Measurements from ENCODE around the gene C1QTNF6.

C1QTNF6 gene

DNA sequence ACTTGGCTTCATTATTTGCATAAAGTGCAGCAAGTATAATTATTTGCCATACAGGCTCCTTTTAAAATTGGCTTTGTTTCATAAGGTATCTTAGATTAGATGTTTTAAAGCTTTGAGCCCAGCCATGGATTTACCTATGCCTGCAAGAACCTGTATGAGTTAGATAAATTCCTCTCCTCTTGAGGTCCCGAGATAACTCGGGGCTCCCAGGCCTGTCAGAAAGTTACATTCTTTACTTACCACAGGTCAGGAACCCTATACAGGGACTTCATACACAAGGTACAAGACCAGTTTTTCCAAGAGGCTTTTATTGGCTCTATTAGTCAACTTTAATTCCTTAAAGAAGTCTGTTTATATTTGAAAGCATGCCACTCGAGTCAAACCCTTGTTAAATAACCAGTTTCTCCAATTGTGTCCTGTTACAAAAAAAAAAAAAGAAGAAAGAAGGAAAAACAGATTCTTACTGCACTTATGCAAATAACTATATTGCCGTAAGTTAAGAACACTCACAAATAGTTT is 2.3 kb upstream of the C1QTNF6 start:
- no peak for DNase-seq (ENCODE audit: low read depth in 2 of 2)

DNA sequence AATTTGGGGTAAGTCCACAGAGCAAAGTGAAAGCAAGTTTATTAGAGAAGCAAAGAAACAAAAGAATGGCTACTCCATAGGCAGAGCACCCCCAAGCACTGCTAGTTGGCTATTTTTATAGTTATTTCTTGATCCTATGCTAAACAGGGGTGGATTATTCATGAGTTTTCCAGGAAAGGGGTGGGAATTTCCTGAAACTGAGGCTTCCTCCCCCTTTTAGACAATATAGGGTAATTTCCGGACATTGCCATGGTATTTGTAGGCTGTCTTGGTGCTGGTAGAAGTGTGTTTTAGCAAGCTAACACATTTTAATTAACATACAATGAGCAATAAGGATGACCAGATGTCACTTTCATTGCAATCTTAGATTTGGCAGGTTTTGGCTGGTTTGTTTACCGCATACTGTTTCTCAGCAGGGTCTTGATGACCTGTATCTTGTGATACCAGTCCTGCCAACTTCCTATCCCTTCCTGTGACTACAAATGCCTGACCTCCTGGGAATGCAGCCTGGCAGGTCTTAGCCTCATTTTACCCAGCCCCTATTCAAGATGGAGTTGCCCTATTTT is 937 bp upstream of the C1QTNF6 start:
- DNase-seq (ENCODE audit: low read depth in 2 of 2): no peak

DNA sequence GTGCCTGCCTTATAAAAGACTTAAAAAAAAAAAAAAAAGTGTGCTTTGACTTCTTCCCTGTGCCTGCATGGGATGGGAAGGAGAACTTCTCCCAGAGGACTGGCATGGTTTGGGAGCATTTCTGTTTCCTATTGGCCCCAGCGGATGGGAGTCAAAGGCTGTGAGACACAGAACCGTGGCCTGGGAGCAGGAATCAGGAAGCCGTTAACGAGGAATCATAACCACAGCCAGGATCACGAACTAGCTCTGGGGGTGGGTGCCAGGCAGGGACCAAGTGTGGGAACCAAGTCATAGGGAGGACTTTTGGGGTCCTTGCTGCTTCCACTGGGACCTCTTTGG is 526 bp downstream of the C1QTNF6 start:
- DNase-seq (ENCODE audit: low read depth in 2 of 2): no peak

- no peak for DNase-seq (ENCODE audit: low read depth in 2 of 2)
These were observed 987 bp downstream of the C1QTNF6 start for GRCh38 chr22:37186997-37187522.

GRCh38 chr22:37186228-37186996 is 1.6 kb downstream of the C1QTNF6 start:
- no peak for DNase-seq (ENCODE audit: low read depth in 2 of 2)

DNA sequence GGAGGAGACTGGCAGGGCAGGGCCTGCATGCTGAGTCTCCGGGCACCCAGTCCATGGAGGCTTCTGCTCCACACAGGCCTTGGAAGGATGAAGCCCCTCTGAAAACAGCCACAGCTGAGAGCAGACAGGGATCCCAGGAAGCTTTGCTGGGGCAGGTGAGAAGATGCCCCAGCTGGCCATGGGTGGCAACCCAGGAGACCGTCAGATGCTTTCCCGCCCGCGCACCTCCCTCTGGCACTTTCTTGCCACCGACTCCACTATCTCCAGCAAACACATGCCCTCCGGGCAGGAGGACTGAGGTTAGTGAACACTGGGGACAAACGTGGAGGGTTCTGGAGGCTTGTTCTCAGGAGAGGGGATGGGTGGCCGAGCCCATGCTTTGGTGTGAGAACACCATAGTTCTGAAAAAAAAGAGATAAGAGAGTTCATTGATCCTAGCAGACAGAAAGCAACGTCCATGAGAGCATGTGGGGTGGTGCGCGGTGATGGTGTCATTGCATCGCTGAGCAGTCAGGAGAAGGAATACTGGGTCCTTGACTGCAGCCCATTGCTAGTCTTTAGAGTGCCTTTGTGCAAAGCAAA is 2.3 kb downstream of the C1QTNF6 start:
- DNase-seq (ENCODE audit: low read depth in 2 of 2): no peak

DNA sequence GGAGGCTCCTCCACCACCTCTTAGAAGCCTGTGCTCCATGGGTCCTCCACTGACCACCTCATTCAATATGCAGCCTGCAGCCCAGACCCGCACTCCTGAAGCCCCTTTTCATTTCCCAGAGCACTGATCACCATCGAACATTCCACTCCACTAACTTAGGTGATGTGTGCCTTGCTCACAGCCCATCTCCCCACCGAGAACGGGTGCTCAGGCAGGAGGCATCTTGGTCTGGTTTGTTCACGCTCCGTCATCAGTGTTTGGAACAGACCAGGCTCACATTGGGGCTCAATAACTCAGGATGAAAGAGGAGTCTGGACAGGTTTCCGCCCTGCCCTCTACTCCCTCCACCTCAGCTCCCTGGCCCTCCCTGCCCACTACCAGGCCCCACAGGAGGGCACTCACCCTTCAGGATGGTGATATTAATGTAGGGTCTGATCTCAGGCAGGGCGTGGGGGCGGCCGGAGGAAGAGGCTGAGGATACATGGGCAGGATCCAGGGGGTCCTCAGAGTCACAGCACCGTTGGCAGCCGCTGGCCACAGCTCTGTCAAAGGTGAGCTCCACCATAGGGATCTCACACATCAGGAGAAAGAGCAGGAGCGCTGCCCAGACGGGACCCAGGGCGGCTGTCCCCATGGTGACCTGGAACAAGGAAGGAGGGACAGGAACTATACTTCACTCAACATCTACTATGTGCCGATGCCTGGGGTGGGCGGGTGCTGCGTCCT is 3.1 kb downstream of the C1QTNF6 start:
- DNase-seq (ENCODE audit: low read depth in 2 of 2): no peak

DNA sequence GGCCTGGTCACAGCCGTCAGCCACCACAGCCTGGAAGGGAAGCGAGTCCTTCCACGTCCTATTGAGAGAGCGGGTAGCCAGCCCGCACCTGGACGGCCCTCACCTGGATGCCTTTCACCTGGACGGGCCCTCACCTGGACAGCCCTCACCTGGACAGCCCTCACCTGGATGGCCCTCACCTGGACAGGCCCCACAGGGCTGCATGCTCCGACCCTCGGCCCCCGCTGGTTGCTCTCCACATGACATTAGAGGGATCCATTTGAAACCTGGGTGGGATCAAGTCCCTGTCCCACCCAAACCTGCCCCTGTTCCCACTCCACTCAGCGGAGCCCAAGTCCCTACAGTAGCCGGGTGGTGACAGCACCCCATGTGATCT is 3.7 kb downstream of the C1QTNF6 start:
- DNase-seq (ENCODE audit: low read depth in 2 of 2): no peak

GRCh38 chr22:37183432-37184379 is 4.3 kb downstream of the C1QTNF6 start:
- no peak for DNase-seq (ENCODE audit: low read depth in 2 of 2)

- no peak for DNase-seq (ENCODE audit: low read depth in 2 of 2)
These were observed 5.2 kb downstream of the C1QTNF6 start for GRCh38 chr22:37182949-37183245.

DNA sequence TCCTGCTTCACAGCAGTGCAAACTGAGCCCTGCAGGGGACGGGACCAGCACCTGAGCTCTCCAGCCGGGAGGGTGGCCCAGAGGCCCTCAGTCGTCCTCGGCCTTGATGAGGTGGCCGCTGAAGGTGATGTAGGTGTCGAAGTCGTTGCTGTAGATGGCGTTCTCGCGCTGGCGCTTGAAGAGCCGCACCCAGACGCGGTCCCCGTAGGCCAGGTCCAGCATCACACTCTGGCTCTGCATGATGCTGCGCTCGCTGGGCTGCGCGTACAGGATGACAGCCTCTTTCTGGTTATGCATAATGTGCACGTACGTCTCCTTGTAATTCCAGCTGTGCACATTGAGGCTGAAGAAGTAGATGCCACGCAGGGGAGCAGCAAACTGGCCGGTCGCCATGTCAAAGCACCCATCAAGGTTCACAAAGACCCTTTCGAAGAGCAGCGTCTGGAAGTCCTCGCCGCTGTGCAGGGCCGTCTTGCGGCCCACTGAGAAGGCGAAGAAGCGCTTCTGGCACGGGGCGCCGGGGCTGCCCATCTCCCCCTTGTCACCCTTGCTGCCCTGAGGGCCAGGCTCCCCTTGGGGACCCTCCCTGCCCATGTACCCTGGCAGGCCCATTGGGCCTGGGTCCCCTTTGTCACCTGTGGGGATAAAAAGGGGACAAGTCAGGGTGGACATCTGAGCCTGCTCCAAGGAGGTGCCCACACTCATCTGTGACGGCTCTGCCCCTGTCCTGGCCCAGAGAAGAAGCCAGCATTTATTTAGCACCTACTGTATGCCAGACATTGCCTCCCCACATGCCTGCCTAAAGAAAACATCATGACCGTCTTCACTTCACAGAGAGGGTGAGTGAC is 5.7 kb downstream of the C1QTNF6 start:
- no peak for DNase-seq (ENCODE audit: low read depth in 2 of 2)

- DNase-seq (ENCODE audit: low read depth in 2 of 2): no peak
These were observed 6.4 kb downstream of the C1QTNF6 start for GRCh38 chr22:37181681-37182080.

DNA sequence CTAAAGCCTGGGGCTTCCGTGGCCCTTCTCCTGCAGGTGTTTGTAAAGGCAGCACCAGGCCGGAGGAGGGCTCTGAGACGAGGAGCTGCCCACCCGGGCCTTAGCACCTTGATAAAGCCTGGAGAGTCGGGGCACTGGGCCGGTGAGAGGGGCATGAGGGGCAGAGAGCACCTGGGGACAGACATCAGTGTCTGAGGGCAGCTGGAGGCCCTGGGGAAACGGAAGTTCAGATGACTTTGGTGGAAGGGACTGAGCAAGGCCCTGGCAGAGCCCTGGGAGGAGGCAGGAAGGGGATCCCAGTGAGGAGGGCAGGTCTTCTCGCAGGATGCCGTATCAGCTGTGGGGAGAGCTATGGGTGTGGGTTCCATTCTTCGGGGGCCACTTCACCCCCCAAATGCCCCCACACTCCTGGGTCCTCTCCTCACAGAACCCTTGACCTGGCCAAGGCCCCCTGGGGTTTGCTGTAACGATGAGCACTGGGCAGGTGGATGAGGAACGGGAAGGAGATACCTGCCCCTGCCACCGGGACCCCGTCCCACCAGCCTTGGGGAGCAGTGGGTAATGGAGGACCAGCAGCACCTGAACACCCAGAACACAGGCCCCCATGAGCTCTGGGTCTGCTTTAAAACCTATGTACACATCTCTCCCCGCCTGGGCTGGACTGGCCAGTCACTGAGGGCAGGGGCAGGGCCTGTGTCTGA is 7.4 kb downstream of the C1QTNF6 start:
- no peak for DNase-seq (ENCODE audit: low read depth in 2 of 2)

- no peak for DNase-seq (ENCODE audit: low read depth in 2 of 2)
These were observed 8.2 kb downstream of the C1QTNF6 start for GRCh38 chr22:37179622-37180420.

DNA sequence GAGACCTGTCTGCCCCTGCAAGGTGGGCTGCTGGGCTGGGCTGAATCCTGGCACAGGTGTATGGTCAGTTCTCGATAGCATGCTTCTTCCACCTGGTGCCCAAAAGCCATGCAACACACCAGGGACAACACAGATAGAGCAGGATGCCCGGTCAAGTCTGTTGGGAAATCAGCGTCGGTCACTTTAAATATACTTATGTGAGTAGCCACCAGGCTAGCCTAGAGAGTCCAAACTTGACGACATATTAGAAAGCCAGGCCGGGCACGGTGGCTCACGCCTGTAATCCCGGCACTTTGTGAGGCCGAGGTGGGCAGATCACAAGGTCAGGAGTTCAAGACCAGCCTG is 8.9 kb downstream of the C1QTNF6 start:
- no peak for DNase-seq (ENCODE audit: low read depth in 2 of 2)

- no peak for DNase-seq (ENCODE audit: low read depth in 2 of 2)
These were observed 9.5 kb downstream of the C1QTNF6 start for GRCh38 chr22:37178350-37179125.

- DNase-seq (ENCODE audit: low read depth in 2 of 2): no peak
These were observed 10.3 kb downstream of the C1QTNF6 start for GRCh38 chr22:37177755-37178154.

DNA sequence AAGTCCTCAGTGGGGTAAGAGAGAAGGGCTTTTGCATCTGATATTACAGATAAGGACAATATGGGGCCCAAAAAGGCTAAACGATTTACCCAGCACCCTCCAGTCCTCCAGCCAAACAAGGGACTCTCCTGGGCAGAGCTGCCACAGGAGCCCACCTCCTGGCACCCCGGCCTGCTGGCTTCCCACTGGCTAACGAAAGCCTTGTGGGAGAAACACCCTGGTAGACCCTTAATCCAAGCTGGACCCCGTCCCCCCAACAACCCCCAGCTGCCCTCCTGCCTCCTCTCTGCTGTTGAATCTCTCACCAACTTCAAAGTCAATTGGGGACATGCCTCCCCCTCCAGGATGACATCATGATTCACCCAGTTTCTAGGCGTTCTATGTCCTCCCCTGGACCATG is 10.8 kb downstream of the C1QTNF6 start:
- DNase-seq (ENCODE audit: low read depth in 2 of 2): no peak

Data from stimulated activated CD8-positive, alpha-beta memory T cell treated with anti-CD3 and anti-CD28 coated beads, Interleukin-15, amount 100 ng/mL, for 48 hours (primary cell).